GM19468 (cell line): ENCODE data around the gene NECAB2.

Experiments used
- ATAC-seq: cut with Tn5 transposase; IDR thresholded peaks from one replicate; pipeline ENCODE4 v1.9.1; 2021; ENCODE audit warnings: mild to moderate bottlenecking, moderate library complexity, moderate number of reproducible peaks; ENCODE audit not compliant: unreplicated experiment; ENCODE audit errors: extremely low read depth

NECAB2 gene

DNA sequence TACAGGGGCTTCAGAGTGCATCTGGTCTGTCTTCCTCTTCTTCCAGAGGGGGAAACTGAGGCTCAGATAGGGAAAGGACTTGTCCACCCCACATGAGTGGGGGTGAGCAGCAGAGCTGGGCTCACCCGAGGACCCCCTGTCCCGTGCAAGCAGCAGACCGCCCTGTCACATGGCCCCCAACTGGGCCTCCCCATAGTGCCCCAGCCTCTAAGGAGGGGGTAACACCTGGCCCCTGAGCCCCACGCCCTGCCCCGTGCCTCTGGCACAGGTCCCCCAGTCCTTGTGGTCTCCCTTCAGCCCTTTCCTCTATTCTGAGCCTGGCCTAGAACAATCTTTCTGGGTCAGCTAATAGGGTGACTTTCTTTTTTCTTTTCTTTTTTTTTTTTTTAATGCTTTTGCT, 6.5 kb upstream of the NECAB2 start:
- no peak for ATAC-seq

DNA sequence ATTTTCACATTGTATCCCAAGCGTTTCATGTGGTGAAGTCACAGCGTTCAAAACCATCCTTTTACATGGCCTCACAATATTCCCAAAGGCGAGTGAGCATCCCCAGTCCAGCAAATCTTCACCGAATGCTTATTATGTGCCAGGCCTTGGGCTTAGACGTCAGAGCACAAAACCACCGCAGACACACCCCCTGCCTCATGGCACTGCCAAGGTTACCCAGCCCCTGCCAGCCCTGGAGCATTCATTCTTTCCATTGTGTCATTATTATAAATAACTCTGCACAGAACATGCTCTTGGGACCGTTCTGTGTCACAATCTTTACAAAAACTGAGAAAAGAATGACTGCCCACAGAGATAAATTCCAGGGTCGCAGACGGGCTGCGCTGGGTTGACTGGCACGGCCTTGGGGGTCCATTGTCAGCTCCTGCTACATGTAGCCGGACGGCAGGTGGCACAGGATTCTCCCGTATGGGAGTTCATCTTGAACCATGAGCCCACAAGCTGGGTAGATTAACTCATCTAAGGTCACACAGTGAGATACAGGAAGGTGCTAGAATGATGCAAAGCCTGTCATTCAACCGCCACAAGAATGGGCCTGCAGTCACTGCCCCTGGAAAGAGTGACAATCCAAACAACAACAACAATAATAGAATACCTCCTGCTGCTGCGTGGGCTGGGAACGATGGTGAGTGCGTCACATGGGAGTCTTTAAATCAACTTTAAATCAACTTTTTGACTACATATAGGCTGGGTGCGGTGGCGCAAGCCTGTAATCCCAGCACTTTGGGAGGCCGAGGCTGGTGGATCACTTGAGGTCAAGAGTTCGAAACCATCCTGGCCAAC, 4.5 kb upstream of the NECAB2 start:
- ATAC-seq = no peak

DNA sequence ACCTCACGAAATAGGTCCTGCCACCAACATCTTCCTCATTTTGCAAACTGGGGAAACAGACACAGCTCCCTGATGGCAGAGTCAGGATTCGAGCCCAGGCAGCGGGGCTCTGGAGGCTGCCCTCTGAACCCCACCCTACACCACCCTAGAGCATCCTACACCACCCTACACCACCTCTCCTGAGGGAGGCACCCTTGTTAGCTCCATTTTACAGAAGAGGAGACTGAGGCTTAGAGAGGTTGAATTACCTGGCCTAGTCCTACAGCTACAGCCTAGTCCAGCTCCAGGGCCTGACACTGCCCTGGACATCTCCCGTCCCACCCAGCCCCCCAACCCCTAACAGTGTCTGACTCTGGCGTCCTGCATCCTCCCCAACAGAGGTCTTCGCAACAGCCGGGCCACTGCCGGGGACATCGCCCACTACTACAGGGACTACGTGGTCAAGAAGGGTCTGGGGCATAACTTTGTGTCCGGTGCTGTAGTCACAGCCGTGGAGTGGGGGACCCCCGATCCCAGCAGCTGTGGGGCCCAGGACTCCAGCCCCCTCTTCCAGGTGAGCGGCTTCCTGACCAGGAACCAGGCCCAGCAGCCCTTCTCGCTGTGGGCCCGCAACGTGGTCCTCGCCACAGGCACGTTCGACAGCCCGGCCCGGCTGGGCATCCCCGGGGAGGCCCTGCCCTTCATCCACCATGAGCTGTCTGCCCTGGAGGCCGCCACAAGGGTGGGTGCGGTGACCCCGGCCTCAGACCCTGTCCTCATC, 3.2 kb upstream of the NECAB2 start:
- ATAC-seq = no peak

DNA sequence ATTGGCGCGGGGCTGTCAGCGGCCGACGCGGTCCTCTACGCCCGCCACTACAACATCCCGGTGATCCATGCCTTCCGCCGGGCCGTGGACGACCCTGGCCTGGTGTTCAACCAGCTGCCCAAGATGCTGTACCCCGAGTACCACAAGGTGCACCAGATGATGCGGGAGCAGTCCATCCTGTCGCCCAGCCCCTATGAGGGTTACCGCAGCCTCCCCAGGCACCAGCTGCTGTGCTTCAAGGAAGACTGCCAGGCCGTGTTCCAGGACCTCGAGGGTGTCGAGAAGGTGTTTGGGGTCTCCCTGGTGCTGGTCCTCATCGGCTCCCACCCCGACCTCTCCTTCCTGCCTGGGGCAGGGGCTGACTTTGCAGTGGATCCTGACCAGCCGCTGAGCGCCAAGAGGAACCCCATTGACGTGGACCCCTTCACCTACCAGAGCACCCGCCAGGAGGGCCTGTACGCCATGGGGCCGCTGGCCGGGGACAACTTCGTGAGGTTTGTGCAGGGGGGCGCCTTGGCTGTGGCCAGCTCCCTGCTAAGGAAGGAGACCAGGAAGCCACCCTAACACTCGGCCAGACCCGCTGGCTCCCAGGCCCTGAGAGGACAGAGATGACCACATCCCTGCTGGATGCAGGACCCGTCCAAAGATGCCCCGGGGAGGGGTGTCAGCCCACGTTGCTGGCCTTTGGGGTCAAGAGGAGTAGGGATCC, 2.4 kb upstream of the NECAB2 start:
- no peak for ATAC-seq

DNA sequence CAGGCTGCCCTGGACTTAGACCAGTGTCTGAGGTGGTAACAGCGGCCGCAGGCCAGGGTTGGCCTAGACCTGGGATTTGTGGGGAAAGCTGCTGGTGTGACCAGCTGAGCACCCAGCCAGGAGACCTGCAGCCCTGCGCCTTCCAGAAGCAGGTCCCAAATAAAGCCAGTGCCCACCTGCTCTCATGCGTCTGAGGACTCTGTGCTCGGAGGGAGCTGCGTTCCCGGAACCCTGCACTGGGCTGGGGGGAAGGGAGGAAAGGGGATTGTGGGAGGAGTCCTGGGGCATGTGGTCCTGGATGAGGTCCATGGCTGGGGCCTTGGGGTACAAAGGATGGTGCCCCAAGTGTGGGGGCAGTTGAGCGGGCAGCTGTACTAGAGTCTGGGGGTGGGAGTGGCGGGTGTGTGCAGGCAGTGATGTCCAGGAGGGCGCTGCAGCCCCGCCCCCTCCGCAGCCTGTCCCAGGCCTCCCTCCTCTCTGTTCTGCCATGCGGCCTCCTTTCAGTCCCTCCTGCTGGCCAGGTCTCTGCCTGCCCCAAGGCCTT, 1.8 kb upstream of the NECAB2 start:
- no peak for ATAC-seq

DNA sequence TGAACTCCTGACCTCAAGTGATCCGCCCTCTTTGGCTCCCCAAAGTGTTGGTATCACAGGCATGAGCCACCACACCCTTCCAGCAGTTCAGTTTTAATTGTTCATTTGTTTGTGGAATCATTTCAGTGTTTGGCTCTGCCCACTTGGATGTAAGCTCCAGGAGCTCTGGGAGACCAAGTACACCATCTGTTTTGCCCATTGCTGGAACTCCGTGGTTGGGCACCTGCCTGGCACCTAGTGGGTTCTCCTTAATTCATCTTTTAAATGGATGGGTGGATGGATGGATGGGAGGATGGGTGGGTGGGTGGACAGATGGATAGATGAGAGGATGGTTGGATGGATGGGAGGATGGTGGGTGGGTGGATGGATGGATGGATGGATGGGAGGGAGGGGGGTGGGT, 953 bp upstream of the NECAB2 start:
- no peak for ATAC-seq

DNA sequence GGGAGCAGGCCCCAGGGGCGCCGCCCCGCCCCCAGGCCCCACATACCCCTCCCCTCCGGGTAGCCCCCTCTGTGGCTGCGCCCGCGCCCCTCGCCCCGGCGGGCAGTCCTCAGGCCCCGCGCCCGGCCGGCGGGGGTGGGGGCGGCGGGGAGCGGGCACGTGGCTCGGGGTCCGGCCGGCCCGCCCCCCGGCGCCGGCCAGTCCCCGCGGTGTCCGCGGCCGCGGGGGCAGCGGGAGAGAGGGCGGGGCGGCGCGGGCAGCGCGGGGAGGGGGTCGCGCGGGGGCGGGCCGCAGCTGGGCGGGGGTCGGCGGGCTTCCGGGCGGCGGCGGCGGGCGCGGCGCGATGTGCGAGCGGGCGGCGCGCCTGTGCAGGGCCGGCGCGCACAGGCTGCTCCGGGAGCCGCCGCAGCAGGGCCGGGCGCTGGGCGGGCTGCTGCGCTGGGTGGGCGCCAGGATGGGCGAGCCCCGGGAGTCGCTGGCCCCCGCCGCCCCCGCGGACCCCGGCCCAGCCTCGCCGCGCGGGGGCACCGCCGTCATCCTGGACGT, 335 bp downstream of the NECAB2 start:
- ATAC-seq = no peak

DNA sequence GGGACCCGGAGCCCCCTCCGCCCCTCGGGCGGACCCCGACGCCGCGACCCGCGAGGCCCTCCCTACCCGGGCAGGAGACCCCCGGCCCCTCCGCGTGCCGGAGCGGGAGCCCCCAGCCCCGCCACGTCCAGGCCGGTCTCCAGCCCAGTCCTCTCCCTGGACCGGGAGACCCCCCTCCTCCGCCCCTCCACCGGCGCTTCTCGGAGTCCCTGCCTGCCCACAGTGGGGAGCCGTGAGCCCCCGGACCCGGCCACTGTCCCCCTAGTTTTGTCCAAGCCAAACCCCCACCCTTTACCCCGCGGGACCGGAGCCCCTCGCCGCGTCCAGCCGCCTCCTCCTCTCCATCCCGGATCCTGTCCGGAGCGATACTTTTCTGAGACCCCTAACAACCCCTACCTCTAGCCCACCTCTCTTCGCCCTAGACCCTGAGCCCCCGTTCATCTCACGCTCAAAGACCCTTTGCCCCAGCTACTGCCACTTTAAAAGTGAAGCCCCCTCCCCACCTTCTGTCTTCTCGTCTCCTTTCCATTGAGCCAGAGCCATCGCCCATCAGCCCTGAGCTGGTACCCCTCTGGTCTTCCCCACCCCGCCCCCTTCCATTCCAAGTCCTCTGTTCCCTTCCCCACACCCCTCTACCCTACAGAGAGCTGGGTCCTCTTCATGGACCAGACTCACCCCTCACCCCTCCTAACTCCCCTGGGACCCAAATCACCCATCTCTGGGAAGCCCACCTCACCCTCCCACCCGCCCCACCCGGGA, 1.0 kb downstream of the NECAB2 start:
- ATAC-seq = no peak

DNA sequence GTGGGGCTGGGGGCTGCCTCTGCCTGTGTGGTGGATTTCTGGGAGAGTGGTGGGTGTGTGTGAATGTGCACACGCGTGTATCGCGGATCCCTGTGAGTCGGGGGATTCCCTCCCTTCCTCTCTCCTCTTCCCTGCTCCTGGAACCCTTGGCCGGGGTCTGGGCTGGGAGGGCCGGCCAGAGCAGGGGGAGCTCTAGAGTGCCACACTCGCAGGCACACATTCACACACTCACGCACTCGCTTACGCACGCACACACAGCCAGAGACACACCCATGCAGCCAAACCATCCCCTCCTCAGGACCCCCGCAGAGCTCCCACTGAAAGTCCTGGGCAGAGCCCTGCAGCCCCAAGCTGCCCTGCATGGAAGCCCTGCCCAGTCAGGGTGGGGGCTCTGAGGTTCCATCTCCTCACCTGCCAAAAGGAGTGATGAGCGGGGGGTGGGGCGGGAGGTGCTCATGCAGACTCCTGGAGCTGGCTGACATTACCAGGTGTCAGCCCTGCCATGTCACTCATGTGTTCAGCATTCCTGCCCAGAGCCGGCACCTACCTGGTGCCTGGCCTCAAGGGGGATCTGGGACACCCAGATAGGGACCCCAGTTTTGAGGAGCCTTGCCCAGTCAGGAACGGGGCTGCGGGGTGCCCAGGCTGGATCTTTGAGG, 1.9 kb downstream of the NECAB2 start:
- no peak for ATAC-seq

DNA sequence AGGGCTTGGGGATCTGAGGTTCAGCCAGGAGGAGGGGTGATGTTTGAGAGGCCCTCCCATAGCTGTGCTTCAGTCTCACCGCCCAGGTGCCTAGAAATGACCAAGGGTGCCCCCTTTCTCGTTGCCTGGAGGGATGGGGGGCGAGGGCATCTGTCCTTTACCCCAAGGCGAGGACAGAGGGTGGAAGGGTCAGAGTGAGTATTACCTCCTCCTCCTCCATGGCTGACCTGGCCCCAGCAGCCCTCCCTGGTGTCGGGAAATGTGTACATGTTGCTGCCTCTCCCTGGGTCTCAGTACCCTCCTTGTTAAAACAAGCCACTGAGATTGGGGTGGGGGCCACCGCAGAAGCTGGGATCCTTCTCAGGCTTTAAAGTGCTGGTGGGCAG, 2.4 kb downstream of the NECAB2 start:
- no peak for ATAC-seq

DNA sequence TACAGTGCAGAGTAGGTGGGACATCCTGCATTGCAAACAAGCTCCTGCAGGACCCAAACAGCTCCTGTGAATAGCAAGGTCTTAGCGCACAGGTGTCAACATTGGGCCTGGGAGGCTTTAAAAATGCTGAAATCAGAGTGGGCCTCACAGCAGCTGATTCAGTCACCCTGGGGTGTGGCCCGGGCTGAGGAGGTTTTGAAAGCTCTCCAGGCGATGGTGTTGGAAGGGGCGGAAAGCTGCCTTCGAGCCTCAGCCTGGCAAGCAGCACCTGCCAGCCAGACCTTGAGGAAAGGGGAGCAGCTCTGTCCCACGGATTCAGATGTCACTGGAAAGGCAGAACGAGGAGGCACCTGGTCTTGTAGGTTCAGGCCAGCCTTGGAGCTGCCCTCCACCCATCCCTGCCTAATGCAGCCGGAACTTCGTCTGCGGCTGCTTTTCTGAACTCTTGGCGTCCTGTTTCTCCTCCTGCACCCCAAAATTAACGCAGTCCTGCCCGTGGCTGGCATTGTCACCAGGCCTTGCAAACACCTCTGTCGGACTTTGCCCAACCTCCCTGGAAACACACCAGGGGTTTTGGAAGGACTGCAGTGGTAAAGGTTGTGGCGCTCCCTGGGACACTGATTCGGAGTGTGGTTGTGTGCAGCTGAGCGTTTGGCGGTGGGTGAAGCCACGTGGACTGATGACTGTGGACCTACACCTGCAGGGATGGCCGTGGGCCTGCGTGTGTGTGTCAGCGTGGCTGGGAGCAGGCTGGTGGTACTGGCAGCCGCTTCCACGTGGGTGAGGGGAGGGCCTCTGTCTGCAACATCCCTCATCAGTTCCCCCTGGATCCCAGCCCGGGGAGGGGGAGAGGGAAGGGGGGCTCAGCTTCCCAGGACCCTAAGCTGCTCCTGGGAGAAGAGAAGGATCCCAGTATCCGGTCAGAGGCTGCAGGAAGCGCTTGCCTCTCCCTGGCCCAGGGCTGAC, 3.4 kb downstream of the NECAB2 start:
- ATAC-seq = no peak

DNA sequence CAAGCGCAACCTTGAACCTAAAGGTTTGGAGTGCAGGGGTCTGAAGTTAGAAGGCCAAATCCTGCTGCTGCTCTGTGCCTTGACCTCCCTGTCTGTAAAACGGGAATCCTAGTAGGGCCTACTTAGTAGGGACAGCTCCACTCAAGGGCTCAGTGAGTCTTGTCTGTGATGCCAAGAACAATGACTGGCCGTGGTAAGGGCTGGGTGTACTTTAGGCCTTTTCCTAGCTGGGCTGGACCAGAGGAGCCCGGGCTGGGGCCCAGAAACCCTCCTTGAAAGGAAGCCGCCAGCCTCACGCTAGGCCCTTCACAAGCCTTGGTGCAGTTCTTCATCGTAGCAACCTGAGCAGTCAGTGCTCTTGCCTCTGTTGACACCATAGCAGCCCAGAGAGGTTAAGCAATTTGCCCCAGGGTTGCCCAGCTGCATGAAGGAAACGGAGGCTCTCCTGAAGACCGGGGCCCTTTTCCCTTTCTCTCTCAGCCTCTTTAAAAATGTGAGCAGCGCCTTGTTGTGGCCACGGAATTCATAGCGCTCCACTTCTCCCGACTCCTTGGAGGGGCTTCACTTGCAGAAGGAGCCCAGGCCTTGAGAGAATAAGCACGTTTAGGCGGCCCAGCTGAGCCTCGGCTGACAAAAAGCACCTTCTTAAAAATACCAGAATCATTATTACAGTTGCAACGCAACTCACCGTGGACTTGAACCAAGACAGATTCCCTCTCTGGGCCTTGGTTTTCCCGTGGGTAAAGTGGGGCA, 4.4 kb downstream of the NECAB2 start:
- no peak for ATAC-seq

DNA sequence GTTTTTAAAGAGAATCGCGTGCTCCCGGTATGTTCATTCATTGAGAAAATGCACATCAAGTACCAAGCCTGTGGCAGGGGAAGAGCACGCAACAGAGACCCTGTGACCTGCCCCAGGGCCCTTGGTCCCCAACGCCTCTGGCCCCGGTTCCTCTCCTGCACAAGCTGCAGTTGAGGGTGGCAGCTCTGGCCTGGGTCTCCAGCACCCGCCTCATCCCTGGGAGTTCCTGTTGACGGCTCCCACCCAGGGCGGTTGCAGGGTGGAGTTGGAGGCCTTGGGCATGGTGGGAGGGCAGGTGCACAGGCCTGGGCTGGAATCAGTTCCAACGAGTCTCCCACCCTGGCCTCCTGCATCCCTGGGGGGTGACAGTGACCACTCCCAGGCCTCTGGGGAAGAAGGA, 5.0 kb downstream of the NECAB2 start:
- no peak for ATAC-seq

DNA sequence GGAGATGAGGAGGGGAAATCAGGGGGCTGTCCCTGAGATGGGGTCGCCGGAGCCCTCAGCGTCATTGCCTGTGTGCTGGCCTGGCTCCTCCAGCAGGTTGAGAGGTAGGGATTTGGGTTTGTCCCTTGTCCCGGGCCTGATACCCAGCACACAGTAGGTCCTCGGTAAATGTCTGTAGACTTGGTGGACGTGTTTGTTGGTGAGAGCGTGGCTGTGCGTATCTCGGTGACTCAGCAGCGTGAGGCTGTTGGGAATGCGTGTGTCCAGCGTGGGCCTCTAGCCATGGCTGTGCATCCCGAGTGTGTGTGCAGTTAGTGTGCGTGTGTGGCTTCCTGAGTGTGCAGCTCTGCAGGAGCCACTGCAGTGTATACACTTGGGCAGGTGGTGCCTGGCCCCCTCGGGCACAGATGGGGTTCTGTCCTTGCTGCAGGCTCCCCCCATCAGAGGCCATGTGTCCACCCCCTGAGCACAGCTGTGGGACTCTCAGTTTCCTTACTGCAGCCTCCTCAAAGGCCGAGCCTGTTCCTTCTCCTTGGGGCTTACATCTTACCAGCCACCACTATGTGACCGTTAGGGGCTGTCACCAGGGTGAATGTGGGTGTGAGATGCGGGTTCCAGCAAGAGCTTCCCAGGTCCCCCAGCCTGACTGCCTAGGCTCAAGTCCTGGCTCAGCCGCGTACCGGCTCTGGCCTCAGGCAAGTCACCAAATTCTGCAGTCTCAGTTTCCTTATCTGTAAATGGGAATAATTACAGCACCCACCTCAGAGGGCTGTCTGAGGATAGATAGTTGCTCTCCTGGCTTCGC, 5.7 kb downstream of the NECAB2 start:
- ATAC-seq = no peak

DNA sequence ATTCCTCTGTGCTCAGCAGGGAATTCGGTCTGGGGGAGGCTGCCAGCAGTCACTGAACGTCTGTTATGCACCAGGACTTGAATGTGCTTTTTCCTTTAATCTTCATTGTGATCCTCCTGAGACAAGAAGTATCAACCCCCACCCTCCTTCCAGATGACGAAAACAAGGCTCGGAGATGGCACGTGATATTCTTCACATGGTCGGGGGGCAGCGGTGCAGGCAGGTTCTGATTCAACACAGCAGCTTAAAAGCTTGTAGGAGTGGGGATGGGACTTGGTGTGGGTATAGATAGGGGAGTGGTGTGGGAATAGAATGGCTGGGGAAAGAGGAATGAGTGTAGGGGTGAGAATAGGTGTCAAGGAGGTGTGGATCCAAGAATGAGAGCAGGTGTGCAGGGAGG, 6.4 kb downstream of the NECAB2 start:
- ATAC-seq = no peak

DNA sequence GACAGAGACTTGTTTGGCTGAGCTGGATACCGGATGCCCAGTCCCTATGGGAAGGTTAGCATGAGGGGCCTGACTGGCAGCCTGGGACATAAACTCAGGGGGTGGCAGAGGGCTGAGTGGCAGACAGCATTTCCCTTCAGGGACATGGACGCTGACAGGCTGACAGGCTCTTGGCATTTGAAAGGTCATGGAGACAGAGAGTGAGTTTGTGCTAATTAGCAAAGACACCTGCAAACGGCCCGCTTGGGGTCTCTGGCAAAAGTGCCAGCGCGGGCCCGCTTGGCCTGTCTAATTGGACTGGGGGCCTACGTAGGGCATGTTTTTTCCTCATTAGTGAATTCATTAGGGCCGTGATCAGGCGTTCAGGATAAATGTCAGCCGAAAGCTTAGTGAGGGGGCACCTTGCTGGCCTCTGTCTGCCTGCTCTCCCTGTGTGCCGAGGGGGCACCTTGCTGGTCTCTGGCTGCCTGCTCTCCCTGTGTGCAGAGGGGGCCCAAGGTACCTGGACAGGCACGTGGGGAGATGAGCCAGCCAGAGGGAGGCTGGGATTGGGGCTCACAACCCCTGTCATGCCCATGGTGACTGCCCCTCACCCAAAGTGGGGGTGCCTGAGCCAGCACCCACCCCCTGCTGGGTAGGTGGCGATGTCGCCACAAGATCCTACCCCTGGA, 7.7 kb downstream of the NECAB2 start:
- no peak for ATAC-seq
